IPS-18c (cell line): Measurements from ENCODE around the gene CAMKK2.
"Not testable (repeated sequence)": the region's sequence is repeated elsewhere in the genome, so short reads cannot be mapped to it uniquely, and the experiment has no call there.

Experiments used
- H3K4me3 ChIP-seq: 2 replicates; pipeline ENCODE4 v1.7.0; 2013; ENCODE audit warnings: low read depth, mild to moderate bottlenecking, low read length, moderate library complexity; ENCODE audit not compliant: insufficient read depth
- H3K9me3 ChIP-seq: one replicate; pipeline ENCODE4 v1.6.1; 2013; ENCODE audit warnings: mild to moderate bottlenecking, low read length, moderate library complexity; ENCODE audit not compliant: control insufficient read depth, insufficient read depth

The CAMKK2 gene

DNA sequence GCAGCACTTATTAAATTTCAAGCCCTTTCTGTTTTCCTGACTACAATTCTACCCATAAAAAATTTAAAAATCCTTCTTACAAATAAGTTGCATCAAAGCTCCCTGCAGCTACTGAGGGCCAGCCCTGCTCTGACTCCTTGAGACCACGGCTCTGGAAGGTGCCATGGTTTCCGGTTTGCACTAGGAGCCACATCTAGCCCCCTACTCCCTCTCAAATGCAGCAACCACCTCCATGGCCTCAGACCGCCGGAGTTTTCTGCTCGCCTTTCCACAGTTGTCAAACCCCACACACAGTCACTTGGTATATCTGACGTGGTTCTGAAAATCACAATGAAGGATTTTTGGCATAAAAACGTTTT lies 56.5 kb downstream of the CAMKK2 start:
- Histone ChIP-seq H3K4me3 (no peak overlapping the region), H3K9me3 (no peaks in the 10 kb centered on the region)

DNA sequence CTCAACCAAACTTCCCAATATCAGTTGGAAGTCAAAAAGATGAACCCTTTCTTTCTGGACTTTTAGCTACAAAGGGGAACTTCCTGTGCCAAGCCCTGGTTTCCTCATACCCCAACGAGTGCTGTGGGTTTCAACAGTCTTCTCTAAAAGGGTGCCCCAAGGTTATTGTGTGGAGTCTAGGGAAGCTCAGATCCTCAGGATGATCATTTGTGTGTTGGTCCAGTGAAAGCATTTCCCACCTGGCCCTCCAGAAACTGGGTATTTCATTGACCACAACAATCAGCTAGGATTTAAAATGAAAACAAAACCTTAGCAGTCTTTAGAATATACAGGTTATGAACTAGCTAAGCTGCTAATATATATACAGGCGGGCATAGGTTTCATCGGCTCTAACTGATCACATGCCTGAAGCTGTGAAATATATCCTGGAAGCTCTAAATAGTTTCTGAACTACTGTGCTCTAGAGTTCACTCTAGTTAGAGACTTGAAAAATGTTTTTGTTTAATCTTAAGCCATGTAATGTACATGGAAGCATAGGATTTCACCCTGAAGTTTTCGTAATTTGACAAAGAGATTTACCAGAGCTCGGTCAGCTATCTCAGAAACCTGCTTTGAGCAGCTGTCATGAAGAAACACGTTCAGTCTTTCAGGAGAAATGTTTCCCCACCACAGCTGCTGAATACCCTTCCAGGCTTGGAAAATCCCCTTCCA lies 57.0 kb downstream of the CAMKK2 start:
- no peak overlapping the region for H3K4me3 ChIP-seq
- H3K9me3 ChIP-seq: no peaks in the 10 kb centered on the region

DNA sequence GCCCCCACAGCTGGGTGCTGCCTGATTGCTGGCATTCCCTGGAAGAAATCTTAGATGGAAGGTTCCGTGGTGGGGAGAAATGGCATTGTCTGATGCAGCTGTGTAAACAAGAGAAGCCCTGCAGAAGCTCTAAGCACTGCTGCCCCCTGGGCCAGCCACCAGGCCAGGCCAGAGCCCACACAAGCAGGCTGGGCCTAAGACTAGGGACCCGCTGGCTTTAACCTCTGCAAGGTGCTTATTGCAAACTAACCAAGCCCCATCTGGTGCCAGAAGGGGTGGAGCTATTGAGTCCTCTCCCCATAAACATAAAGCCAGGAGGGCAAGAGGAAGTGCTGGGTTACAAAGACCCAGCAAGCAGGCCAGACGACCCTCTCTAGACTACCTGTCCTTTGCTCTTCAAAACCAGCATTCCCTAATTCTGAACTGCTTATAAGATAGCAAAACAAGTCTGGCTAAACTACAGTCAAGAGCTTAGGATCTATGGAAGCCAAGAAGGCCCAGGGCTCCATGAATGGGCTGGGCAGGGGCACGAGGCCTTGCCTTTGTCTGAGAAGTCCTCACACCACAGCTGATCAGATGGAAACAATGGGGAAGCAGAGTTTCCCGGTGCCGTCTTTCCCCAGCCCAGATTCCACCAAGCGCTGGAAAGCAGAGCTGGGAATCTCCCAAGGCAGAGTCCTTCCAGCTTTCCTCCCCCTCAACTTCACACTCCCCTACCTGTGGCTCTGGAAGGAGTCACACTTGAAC lies 57.7 kb downstream of the CAMKK2 start:
- Histone ChIP-seq H3K4me3 (no peak overlapping the region), H3K9me3 (no peaks in the 10 kb centered on the region)

DNA sequence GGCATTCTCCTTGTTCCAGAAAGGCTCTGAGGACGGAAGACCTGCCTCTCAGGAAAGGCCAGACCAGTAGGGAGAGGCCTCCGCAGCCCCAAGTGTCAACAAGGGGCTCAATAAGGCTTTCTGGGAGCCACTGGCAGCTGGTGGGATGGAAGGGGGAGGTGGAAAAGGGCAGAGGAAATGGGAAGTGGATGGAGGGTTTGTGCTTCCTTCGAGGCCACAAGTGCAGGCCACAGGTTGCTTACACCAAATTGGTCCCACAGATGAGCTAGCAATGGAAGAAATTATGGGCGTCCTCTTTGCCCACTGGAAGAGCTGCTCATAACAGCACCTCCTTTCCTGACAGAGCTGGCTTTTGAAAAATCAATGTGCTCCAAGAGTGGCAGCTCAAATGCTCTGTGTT lies 58.4 kb downstream of the CAMKK2 start:
- no peaks in the 10 kb centered on the region for H3K9me3 ChIP-seq
- H3K4me3 ChIP-seq: no peak overlapping the region

DNA sequence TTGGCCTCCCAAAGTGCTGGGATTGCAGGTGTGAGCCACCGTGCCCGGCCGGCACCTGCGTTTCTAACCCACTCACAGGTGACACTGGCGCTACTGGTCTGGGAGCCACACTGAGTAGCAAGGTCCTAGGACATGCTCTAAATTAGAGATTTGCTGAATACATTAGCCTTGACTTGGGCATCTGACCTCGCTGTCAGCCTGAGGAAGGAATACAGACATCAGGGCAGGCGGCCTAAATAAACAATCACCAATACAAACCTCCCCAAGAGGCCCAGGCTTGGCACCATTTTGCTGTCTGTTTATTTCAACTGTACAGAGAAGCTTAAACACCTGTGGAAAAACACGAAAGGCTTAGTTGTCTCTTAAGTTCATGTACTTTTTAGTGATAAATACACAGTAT lies 59.1 kb downstream of the CAMKK2 start:
- H3K4me3 ChIP-seq: no peak overlapping the region
- no peaks in the 10 kb centered on the region for H3K9me3 ChIP-seq

DNA sequence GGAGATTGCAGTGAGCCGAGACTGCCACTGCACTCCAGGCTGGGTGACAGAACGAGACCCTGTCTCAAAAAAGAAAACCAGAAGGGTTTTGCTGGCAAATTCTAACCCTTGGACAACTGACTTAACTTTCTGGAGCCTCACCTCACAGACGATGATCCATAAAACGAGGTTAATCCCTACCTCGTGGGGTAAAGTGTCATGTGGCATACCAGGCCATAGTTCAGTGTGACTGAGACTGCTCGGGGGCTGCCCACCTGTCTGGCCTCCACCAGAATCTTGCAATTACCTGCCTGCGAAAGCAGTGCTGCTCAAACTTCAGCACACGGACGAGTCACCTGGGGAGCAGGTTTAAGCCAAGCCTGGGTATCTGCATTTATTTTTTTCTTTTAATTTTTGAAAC lies 59.7 kb downstream of the CAMKK2 start:
- Histone ChIP-seq H3K4me3 (no peak overlapping the region), H3K9me3 (no peaks in the 10 kb centered on the region)

DNA sequence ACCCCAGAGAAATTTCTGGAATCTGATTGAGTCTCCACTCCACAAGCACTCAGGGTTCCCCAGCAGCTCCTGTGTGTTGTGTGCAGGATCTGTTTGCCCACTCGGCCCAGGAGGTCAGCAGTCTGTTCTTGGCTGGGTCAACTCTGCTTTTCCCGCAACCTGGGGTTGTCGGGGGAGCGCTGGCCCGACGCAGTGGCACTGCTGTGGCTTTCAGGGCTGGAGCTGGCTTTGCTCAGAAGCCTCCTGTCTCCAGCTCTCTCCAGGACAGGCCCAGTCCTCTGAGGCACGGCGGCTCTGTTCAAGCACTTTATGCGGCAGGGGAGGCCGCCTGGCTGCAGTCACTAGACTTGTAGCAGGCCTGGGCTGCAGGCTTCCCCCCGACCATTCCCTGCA lies 62.9 kb downstream of the CAMKK2 start:
- no peaks in the 10 kb centered on the region for H3K9me3 ChIP-seq
- no peak overlapping the region for H3K4me3 ChIP-seq

DNA sequence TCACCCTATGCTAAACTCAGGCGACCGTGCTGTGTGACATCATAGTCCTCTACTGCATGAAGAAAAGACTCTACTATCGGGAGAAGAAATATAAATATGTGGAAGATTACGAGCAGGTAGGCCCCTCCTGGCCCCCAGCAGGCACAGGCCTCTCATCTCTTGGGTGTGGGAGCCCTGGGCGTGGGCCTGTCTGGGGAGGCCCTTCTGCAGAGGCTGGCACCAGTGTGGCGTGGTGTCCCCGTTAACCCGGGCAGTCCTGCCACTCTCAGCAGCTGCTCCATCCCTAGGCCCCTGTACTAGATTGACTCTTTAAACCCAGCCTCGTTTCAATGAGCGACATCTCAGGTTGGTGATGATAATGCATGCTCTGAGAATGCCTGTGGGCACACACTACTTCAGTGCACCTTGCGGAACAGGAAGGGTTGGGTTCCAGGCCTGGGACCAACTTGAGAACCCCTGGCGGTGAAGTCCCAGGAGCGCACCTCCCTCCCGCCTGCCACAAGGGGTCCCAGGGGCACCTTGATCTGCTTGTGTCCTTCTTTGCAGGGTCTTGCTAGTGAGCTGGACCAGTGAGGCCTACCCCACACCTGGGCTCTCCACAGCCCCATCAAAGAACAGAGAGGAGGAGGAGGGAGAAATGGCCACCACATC lies 63.4 kb downstream of the CAMKK2 start:
- no peak overlapping the region for H3K4me3 ChIP-seq
- no peaks in the 10 kb centered on the region for H3K9me3 ChIP-seq

DNA sequence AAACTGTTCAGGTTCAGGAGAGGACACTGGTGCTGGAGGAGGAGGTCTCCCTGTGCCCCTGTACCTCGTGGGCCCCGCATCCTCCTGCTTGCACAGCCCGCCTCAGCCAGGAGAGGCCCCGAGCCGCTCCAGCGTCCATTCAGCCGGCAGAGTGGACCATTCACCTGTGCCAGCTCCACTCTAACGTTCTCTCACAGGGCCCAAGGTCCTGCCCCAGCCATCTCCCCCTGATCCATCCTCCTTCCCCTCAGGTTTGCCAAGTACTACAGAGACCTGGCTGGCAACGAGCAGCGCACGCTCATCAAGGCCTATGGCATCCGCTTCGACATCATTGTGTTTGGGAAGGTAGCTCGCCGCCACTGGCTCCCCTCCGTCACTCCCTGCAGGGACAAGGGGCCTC lies 64.3 kb downstream of the CAMKK2 start:
- H3K9me3 ChIP-seq: no peaks in the 10 kb centered on the region

DNA sequence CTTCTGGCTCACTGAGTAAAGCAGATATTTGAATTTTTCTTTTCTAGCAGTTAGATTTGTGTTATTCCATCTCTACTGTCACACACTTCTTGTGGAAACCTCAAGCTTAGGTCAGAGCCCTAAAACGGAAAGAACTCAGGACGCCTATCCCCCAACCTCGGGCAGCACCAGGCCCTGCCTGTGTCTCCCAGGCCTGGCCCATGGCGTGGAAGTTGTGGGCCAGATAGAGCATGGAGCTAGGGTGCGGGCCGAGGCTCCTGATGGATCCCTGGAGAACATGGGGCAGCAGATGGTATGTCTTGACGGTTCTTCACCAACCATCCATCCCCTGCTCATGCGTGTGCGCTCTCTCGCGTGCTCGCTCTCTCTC lies 66.0 kb downstream of the CAMKK2 start:
- Histone ChIP-seq H3K9me3 (no peaks in the 10 kb centered on the region), H3K4me3 (no peak overlapping the region)

More for the DNA sequence above, 64.3 kb downstream of the CAMKK2 start:
- H3K4me3 ChIP-seq: no peak overlapping the region

DNA sequence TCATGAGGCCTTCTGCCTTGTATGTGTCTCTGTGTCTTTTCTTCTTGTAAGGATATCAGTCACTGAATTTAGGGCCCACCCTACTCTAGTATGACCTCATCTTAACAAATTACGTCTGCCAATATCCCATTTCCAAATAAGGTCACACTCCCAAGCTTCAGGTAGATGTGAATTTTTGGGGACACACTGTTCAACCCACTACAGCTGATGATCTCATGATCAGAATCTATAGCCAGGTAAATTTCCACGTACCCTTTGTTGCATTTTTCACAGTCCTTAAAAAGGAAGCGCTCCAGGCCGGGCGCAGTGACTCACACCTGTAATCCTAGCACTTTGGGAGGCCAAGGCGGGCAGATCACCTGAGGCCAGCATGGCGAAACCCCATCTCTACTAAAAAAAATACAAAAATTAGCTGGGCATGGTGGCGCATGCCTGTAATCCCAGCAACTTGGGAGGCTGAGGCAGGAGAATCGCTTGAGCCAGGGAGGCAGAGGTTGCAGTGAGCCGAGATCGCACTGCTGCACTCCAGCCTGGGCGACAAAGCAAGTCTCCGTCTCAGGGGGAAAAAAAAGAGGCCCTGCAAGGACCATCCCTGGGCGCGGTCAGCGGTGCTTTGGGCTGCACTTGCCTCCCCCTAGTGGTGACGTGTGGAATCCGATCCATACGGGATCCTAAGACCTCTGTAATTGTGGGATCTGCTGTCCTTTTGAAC lies 66.5 kb downstream of the CAMKK2 start:
- not testable (repeated sequence) for H3K4me3 ChIP-seq, H3K9me3 ChIP-seq

DNA sequence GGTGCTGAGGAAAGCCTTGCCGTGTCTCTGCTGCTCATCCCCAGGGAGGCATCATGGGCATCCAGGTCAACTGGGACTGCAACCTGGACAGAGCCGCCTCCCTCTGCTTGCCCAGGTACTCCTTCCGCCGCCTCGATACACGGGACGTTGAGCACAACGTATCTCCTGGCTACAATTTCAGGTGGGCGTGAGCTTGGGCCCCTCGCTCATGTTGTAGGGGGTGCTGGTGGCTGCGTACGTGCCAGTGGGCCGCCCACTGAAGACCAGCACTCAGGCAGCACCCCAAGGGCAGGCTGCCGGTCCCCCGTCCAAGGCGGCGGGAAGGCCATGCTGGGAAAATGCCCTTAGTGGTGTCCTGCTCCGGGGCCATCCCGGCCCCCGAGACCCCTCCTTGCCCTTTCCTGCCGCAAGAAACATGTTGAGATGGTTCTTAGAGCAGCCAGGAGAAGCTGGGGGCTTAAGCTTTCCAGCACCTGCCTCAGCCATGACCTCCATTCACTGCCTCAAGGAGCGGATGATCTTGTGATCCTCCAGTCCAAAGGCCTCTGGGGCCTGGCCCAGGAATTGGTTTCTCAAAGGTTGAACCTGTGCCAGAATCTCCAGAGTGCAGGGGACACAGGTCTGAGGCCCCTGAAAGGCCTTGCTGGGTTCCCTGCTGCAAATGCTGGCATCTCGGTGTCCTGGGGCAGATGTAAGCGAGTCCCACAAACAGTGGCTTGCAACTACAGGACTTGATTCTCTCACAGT lies 67.4 kb downstream of the CAMKK2 start:
- Histone ChIP-seq H3K4me3 (no peak overlapping the region), H3K9me3 (no peaks in the 10 kb centered on the region)

DNA sequence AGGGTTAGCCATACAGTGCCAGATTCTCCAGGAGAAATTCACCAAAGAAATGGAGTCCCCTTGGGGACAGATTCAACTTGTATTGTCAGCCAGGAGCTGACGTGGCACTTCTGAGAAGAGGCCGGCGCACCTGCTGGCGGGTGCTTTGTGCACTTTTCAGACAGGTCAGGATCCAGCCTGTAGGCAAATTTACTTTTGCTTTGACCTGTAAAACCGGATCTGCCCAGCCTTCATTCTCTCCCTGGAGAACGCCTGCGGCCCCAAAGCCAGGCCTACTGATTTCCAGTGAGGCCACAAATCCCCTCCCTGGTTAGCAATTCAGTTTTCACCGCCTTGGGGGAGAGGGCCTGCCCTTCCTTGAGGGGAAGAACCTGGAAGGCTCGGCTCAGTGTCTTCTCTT lies 69.2 kb downstream of the CAMKK2 start:
- H3K4me3 ChIP-seq: no peak overlapping the region
- no peaks in the 10 kb centered on the region for H3K9me3 ChIP-seq

DNA sequence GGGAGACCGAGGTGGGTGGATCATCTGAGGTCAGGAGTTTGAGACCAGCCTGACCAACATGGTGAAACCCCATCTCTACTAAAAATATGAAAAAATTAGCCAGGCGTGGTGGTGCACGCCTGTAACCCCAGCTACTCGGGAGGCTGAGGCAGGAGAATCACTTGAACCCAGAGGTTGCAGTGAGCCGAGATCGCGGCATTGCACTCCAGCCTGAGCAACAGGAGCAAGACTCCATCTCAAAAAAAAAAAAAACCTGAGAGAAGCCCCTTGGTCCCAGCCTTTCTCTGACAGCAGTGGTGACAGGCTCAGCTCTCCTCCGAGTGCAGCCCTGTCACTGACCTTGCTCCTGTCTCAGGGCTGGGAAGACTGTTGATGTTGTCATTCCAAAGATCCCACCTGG lies 69.6 kb downstream of the CAMKK2 start:
- not testable (repeated sequence) for H3K9me3 ChIP-seq, H3K4me3 ChIP-seq

DNA sequence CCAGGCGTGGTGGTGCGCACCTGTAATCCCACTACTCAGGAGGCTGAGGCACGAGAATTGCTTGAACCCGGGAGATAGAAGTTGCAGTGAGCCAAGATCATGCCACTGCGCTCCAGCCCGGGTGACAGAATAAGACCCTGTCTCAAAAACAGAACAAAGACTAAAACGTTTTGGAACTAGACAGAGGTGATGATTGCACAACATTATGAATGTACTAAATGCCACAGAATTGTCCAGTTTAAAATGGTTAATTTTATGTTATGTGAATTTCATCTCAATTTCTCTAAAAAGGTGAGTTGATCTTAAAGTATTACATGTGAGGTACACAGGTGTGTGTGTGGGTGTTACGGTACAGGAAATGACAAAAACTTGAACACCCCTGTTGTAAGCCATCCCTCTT lies 70.1 kb downstream of the CAMKK2 start:
- H3K9me3 ChIP-seq: no peaks in the 10 kb centered on the region

DNA sequence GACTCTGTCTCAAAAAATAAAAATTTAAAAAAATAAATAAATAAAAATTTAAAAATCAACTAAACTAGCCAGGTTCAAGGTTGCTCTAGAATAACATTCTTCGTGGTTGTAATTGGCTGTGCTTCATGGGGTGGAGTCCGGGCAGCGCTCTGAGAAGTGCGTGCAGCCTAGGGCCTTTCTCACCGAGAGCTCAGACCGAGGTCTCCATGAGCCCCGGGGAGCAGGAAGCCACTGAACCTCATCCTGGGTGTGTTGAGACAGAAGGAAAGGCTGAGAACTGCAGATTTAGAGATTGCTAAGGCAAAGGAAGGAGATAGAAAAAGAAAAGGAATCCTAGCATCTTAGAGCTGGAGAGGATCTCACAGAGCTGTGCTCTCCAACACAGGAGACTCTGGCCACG lies 71.9 kb downstream of the CAMKK2 start:
- Histone ChIP-seq H3K9me3 (no peaks in the 10 kb centered on the region), H3K4me3 (no peak overlapping the region)

More for the DNA sequence above, 70.1 kb downstream of the CAMKK2 start:
- no peak overlapping the region for H3K4me3 ChIP-seq
